UCSD-AML1 (cell line): ENCODE data around the gene PTPRG.

Source experiments
- DNase-seq: peaks from one replicate; lab custom pipeline; 2025; ENCODE audit not compliant: unreplicated experiment; lab: John Stamatoyannopoulos, UW

PTPRG gene

DNA sequence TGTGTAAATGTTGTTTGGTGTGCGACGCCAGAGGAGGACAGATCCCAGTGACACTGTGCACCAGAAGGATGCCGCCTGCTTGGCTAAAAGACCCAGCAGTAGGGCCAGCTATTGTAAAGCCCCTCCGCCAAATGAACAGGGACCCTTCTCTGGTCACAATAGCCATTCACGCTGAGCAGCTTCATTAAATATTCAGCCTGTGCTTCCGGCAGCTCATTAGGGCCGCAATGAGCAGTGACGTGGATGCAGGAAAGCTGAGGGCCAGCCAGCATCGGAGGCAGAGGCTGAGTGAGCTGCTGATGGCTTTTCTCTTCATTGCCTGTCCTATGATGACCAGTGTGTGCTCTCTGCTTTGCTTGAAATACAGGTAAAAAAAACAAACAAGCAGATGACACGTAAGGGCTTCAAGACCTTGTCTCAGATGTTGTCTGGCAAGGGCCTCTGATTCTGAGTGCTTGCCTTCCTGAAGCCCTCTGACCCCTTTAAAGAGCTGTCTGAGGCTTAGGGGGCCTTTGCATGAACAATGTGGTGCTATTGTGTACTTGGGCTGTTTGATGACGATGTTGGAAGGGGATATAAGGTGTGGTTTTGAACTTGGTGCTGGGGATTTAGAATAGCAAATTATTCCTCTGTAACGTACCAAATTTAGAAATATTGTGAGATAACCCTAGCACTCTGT lies 681.6 kb downstream of the PTPRG start:
- DNase-seq: no peak

DNA sequence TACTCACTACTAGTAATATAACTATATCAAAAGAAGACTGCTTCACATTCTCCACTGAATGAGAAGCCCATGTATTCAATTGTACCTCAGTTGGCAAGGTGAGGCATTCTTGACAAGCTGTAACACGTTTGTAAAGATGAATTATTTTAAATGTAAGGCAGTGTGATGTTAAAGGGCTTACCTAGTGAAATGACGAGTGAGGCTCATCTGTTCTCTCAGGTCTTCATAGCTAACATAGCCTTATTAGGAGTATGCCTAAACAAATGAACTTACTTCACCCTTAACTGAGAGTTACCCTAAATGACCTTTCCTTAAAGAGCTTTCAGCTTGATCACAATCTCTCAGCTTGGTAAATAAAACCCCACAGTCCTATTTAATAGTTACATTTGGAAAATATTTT lies 684.7 kb downstream of the PTPRG start:
- DNase-seq: no peak

DNA sequence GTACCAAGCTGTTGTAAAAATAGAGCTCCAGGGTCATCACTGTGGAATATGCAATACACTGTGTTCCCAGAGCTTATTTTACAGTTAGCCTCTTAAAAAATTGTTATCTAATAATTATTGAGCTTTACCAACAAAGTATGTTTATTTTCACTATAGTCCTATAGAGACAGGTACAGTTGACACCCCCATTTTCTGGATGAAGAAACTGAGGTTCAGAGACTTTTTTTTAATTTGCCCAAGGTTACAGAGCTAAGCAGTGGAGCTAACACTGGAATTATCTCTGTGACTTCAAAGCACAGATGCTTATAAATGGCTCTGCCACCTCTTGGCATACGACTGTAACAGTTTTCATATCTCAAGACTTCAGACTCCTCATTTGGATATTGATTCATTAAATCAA lies 685.6 kb downstream of the PTPRG start:
- no peak for DNase-seq

DNA sequence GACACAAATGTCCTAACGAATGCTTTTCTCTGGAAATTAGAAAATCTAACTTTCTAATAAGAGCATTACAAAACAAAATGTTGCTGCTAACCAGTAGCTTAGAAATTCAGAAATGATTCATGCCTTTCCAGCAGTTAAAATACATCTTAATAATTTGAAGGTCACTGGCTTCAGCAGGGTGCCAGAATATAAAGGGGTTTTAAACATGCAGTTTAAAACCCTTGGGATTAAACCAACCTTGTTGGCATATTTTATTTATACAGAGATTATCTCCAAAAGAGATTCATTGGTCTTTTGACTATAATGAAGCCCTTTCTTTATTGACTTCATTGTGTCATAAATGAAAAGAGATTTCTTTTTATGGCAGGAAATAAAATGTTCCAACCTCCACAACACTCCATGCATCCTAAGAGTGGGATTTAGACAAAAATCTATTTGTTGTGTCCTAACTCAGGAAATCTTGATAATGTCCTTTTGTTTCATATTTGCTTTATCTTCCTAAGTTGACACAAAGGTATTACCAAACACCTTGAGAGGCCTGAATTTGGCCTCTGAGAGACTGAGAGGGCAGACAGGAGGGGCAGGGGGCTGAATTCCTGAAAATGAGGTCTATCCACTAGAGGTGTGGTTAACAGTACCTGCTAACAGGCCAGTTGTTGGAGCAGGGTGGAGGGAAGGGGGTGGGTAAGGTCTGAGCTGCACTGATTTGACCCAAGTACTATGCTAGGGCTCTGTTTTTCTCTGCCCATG lies 687.5 kb downstream of the PTPRG start:
- no peak for DNase-seq

DNA sequence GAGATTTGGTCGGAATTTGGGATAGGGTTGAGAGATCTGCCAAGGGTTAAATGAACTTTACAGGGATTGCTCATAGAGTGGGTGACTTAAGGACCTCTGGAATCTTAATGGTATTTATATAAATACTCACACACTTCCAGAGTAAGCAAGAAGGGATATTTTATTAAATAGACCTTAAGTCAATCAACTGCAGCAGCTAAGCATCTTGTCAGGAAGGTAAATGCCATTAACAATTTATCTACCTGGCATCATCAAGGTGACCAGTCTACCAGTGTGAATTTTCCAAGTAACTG lies 688.1 kb downstream of the PTPRG start:
- no peak for DNase-seq

DNA sequence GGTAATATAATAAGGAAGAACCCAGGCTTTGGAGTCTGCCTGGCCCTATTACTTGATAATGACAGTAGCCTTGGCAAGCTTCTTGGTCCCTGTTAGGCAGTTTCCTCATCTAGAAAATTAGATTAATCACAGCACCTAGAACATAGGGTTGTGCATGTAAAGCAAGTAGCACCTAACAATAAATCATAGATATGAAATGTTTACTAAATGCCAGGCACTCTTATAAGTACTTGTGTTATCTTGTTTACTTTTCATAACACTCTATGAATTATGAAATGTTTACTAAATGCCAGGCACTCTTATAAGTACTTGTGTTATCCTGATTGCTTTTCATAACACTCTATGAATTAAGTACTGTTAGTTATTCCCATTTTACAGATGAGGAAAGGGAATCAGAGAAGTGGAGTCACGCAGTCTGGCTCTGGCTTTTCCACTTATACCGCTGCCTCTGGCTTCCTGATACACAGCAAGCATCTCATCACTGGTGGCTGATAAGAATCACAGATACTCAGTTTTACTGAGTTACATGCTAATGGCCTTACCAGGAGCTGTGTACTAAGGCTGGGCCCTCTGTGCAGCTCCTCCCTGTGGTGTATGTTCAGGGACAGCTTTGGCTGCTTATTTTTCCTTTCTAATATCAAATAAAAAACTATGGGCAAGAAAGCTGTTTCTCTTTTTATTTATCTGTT lies 688.6 kb downstream of the PTPRG start:
- no peak for DNase-seq

DNA sequence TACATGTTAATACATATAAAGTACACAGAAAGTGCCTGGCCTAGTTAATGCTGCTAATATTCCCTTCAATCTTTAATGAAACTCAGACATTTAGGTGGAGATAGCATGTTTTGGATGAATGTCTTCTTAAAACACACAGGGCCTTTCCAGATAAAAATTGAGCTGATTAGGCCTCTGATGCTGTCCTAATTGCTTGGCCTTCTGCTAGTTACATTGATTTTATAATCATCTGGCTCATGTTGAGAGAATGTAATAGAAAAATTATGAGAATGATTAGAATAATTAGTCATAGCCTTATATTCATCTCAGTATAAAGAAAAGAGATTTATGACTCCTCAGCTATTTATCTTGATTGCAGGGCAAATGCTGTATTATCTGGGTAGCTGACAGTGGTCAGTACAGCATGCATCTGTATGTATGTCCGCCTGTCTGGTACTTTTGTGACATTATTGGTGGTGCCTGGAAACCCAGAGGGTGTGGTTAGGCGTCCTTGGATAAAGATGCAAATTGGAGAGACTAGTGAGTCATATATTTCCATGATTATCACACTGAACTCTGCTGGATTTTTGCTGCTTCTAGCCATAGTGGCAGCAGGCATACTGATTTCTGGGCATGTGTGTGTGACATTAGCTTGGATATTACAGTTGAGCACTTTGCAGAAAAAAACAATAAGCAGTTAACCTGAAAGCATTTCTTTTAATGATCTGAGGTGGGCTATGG lies 691.2 kb downstream of the PTPRG start:
- no peak for DNase-seq

DNA sequence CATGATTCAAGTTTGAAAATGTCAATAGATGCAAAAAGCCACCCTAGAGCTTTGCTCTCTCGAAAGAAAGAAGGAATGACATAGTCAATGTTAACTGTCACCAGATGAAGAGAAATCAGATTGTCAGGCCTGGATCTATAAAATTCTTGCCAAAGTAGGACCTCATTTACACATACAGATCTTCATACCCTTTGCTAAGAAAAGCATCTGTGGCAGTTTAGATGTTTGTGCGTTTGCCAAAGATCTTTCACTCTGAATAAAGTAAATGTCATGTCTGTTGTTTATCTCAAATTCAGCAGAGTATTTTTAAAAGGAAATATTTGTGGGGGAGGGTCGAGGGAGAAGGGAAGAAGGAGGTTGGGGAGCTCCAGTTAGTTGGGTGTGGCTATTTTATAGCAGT lies 692.6 kb downstream of the PTPRG start:
- no peak for DNase-seq

DNA sequence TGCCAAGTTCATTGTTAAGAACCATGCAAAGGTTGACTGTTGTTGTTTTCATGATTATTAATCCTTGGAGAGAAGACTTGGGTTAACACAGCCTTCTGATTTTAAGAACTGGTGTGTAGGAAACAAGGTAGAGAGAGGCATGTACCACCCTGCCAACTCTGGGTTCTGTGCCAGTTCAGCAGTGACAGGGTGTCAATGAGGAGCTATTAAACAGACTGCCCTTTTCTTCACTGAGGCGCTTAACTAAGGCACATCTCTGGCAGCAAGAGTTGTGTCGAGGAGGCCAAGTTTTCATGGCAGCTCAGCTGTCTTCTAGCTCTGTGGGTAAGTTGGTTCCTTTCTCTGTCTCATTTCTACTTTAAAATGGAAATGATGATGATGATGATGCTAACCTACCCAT lies 694.4 kb downstream of the PTPRG start:
- no peak for DNase-seq

DNA sequence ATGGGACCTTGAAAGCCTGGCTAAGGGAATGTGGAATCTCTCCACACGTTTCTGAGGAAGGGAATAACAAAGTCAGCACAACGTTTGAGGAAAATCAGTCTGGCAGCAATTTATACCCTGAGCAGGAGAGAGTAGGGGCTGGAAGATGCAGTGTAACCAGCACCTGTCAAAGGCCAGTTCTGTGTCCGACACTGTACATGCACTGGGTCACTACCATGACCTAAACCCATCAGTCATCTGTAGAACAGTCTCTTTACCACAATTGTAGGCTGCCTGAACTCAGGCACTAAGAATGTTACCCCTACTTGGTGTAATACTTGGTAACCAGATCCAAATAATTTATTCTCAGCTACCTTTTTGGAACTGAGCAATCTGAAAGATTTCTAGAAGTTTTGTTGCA lies 698.6 kb downstream of the PTPRG start:
- DNase-seq: no peak

DNA sequence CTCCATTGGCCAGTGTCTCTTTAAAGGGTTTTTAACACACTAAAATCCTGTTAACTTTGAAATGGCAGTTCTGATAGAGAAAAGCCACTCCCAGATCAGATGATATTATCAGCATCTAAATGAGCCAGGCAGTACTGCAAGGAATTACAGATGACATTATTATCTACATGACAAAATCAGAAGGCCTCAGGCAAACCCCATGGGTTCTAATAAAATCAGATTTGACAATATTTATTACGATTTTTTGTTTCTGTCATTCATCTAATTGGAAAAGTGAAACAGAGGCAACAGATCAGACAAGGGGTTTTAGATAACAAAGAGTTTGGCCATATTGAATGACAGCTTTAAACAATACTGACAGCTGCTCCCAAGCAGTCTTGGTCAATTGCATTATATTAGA lies 699.3 kb downstream of the PTPRG start:
- no peak for DNase-seq

DNA sequence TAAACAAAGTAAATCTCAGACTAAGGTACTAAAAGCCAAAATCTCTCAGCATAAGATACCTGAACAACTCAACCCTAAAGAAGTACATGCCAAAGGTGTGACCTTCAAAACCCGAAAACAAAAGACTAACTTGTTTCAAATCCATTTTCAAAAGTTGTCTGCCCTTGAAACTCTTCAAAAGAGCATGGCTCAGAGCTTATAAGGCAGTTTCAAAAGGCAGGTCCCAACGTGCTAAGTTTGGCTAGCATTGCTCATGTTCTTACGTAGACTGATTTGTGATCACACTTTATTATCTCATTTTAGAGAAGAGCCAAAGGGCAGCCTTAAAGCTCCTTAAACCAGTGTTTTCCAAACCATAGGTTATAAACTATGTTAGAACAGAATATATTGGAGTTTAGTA lies 699.8 kb downstream of the PTPRG start:
- DNase-seq: no peak

DNA sequence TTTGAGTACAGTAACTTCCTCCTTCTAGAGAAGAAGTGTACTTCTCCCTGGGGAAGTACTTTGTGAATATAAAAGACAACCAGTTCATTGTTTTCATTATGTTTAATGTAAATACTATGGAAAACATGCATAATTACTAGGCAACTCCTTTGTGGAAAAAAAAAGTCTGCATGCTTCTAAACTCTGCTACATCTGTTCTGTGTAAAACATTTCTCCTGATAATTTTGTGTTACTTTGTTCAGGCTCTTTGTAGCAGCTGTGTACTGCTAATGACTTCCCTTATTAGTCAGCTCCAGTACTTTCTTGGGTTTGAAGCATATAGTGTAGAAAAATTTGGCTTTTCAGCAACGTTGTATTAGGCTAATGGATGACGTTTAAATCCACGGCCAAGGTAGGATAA lies 700.4 kb downstream of the PTPRG start:
- no peak for DNase-seq

DNA sequence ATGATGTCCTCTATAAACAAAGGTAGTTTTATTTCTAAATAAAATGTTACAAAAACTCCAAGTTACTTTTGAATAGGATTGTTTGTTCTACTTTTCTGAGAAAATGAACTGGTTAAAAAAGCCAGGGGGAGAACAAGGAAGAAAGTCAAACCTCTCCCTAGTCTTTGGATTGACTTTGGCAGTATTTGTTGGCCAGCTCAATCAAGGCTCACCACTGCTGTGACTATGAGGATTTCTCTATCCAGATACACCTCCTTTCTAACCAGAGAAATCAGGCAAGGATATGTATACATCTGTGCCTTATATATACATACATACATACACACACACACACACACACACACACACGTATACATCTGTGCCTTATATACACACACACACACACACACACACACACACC lies 704.2 kb downstream of the PTPRG start:
- DNase-seq: no peak

DNA sequence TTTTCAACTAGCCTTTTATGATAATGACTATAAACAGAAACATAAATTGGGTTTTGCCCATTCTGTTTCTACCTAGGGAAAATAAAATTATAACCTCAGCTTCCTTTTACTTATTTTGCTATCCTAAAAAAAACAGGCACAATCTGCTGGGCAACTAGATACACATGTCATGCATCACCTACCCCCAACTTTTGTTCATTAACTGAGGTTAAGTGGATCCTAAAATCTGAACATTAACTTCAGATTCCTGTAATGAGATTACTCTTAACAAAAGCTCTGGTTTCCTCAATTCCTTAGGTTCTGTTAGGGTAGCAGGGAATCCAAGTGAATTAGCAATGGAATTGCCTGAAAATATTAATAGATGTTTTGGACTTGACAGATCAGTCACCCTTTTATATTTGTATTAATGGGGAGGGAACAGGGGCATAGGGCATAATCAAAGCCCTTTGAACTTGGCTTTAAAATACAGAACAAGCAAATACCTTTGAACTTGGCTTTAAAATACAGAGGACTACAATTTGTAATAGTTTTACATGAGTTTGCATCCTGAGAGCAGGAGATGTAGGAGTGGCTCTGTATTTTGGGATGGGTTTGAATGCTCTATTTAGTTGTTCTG lies 705.4 kb downstream of the PTPRG start:
- no peak for DNase-seq

DNA sequence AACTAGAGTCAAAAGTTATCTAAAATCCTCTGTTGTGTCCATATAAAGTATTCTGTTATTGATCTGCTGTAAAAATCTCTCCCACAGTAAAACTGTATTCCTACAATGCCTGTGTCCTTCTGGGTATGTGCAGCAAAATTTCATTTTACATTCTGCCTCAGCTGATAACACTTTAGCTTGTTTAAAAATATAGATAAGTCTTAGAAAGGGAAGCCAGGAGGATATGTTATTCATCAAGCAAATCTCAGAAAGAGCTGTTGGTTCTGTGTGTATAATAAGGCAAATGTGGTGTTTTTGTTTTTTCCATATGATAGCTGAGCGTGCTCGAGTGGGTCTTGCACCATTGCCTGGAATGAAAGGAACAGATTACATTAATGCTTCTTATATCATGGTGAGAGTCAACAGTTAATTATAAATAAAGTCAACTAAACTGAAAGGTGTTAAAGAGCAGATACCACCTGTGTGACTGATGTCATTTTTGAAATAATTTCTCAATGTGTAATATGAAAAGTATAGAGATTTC lies 715.3 kb downstream of the PTPRG start:
- DNase-seq: no peak

DNA sequence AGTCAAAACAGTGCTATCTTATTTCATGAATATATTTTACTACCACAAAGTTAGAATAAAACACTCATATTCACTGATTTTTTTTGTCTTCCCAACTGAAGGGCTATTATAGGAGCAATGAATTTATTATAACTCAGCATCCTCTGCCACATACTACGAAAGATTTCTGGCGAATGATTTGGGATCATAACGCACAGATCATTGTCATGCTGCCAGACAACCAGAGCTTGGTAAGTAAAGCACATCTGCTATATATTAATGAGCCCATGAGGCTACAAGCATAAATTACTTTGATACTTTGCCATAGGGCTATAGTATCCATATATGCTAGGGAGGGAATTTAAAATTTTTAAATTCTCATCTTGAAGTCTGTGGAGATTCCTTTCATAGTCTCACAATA lies 716.1 kb downstream of the PTPRG start:
- no peak for DNase-seq

DNA sequence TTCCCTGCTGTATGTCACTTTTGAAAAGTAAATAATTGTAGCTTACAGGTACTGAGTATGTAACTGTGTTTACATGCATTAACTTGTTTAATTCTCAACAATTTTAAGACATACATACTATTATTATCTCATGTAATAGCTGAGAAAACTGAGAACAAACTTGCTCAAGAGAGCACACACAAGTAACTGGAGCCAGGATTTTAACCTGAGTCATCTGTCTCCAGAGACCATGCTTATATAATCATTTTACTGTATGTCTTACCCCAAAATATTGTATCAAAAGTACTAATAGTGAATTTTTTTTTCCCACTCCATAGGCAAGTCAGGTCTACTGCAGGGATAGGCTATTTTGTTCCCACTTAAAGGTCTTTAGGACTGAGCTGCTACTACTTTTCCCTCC lies 716.6 kb downstream of the PTPRG start:
- no peak for DNase-seq

DNA sequence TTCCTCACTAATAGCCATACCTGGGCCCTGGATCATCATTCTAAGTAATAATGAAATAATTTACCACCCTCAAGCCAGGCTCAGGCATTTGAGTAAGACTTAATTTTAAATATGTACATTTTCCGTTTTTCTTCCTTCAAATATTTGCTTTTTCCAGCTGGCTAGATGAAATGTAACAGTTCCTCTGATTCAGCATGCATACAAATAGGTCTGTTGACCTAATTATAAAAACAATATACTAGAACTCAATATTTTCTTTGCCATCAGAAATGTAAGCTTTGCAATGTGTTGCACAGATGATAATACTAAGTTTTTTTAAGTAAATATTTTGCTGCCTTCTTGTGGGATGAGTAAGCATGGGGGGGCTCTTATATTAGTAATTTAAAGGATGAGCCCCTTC lies 720.4 kb downstream of the PTPRG start:
- no peak for DNase-seq

DNA sequence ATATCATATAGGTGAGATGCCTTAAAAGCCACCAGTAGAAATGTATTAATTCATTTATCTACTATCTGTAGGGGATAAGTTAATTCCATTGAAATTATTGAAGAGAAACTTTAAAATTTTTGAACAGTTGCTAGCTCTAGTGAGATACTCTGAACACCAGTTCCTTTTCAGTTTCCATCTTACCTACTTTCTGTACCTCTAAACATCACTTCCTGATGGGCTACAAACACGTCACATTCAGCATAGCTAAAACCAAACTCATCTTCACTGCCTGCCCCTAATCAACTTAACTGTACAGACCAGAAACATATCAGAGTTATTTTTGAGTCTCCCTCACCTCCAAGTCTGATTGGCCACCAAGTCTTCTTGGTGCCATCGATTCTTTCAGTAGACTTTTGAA lies 723.1 kb downstream of the PTPRG start:
- DNase-seq: no peak

DNA sequence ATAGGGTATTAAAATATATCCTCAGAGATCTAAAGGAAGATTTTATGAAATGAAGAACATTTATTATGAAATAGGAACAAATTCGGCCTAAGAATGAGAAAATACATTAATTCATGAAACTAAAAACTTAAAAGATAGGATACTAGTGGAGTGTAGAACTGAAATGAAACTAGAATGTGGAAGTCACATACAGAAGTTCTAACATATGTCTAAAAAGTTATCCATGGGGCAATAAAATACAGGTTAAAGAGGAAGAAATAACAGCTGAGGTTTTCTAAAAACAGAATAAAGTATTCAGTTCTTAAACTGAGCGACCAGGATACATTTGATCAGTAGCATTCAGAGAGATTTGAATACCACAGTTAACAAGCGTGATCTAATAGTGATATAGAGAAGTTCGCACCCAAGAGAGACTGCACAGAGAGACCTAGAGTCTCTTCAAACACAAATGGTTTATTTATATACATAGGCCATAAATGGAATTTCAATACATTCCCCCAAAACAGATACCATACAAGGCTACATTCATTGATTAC lies 726.1 kb downstream of the PTPRG start:
- DNase-seq: no peak
